ENCODE measurements around the gene ADA.

DNA sequence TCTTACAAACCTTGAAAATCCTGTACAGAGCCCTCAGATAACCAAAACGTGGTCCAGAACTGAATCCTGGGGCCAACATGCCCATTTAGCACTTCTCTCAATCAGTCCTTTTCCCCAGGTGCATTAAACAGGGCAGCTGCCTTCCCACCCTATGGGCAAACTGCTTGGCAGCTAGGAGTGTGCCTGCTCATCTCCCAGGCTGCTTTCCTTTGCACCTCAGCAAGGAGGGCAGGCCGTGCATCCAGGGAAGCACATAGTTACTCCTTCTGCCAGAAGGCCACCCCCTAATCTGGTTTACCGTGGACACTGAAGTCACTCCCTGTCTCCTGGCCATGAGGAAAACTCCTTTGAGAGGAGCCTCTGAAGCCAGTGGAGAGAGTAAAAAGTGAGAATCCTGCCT is 59.1 kb downstream of the ADA start:
- TF ChIP-seq, protein P1, sequence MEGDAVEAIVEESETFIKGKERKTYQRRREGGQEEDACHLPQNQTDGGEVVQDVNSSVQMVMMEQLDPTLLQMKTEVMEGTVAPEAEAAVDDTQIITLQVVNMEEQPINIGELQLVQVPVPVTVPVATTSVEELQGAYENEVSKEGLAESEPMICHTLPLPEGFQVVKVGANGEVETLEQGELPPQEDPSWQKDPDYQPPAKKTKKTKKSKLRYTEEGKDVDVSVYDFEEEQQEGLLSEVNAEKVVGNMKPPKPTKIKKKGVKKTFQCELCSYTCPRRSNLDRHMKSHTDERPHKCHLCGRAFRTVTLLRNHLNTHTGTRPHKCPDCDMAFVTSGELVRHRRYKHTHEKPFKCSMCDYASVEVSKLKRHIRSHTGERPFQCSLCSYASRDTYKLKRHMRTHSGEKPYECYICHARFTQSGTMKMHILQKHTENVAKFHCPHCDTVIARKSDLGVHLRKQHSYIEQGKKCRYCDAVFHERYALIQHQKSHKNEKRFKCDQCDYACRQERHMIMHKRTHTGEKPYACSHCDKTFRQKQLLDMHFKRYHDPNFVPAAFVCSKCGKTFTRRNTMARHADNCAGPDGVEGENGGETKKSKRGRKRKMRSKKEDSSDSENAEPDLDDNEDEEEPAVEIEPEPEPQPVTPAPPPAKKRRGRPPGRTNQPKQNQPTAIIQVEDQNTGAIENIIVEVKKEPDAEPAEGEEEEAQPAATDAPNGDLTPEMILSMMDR (IDR thresholded peaks at IDR 0.05): no peak
- TF ChIP-seq POLR2A (IDR thresholded peaks at IDR 0.05): no peak
